Suppressor macrophage treated with lipopolysaccharide for 4 hours (primary cell): ENCODE measurements around the gene MRPS18C.
"Not testable (repeated sequence)": the region's sequence is repeated elsewhere in the genome, so short reads cannot be mapped to it uniquely, and the experiment has no call there.

Source experiments
- DNase-seq: peaks from one replicate; pipeline ENCODE4 v3.0.0-alpha.2; 2020

MRPS18C gene

GRCh38 chr4:83498187-83498586 is 42.3 kb downstream of the MRPS18C start:
- DNase-seq = no peak

DNA sequence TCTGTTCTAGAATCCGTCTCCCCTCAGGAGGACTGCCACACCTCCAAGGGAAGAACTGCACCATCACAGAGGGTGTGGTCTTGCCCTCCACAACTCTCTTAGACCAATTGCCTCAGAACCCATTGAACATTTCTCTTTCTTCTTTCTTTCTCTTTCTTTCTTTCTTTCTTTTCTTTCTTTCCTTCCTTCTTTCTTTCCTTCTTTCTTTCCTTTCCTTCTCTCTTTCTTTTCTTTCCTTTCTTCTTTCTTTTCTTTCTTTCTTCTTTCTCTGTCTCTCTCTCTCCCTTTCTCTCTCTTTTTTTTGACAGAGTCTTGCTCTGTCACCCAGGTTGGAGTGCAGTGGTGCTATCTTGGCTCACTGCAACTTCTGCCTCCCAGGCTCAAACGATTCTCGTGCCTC is 45.8 kb downstream of the MRPS18C start:
- DNase-seq = not testable (repeated sequence)

GRCh38 chr4:83503974-83504373 is 48.1 kb downstream of the MRPS18C start:
- no peak for DNase-seq

DNA sequence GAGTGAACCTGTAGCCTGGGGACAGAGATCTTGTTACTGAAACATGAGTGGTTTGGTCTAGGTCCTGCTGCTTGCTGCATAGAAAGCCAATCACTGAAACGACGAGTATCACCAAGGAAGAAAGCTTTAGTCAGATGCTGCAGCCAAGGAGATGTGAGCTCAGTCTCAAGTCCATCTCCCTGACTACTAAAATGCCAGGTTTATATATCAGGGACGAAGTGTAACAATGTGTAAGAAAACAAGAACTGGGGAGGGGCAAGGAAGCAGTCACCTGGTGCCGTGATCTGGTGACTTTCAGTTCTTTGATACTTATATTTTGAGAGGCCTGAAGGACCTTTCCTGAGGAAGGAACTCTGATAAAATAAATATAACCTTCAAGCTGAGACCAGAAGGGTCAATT is 48.6 kb downstream of the MRPS18C start:
- DNase-seq = no peak

- no peak for DNase-seq
These were observed 49.1 kb downstream of the MRPS18C start for GRCh38 chr4:83504996-83505395.

DNA sequence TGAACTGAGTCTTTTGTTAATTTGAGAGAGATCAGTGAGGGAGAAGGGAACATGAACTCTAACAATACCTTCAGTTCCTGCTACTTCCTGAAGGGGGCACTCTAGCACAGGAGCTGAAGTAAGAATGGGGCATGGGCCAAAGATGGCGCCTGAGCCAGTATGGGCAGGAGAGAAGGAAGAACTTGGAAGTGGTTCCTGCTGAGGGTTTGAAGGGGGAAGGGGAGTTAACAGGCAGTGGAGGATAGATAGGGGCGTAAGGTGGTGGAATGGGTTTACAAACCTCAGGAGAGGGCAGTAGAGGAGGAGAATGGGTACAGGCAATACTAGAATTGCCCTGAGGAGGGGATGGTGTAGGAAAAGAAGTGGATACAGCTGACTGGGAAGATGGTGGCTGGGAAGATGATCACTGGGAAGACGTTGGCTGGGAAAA is 53.3 kb downstream of the MRPS18C start:
- peak; percentile 75 for DNase-seq

GRCh38 chr4:83510442-83510841 is 54.6 kb downstream of the MRPS18C start:
- DNase-seq = no peak
